A549 (cell line): ENCODE measurements around the gene ZC3H10.

Experiments used
- CBX8 ChIP-seq: fragments of 200-600 bp; sonication (generic); IDR thresholded peaks from 2 replicates; pipeline ENCODE4 v1.6.1; 2016
- EHMT2 ChIP-seq: fragments of 200-600 bp; sonication (generic); IDR thresholded peaks from 2 replicates; pipeline ENCODE4 v1.6.1; 2016; ENCODE audit warnings: antibody characterized with exemption, low read depth, mild to moderate bottlenecking, moderate library complexity
- HOXA7 ChIP-seq: fragments of 250-450 bp; sonication (Bioruptor Pico); IDR thresholded peaks from 2 replicates; pipeline ENCODE4 v1.5.0; 2020; ENCODE audit warnings: mild to moderate bottlenecking, moderate library complexity
- HOXB5 ChIP-seq: fragments of 250-450 bp; sonication (Bioruptor Pico); IDR thresholded peaks from 2 replicates; pipeline ENCODE4 v1.5.0; 2020; ENCODE audit warnings: mild to moderate bottlenecking, moderate library complexity
- JUN ChIP-seq, 2 experiments: fragments of >200 bp; sonication (Bioruptor Twin); formaldehyde crosslinking; IDR thresholded peaks; 2 replicates in 1 of 2; 3 replicates in 1 of 2; pipeline ENCODE4 v1.6.1; 2016 to 2017
- MAZ ChIP-seq: fragments of 150-350 bp; IDR thresholded peaks from 2 replicates; pipeline ENCODE4 v1.6.1; 2014; ENCODE audit warnings: antibody characterized with exemption, low read depth, low read length, borderline replicate concordance
- NR3C1 ChIP-seq: fragments of >200 bp; sonication (Bioruptor Twin); formaldehyde crosslinking; IDR thresholded peaks from 3 replicates; pipeline ENCODE4 v1.6.1; 2017
- POLR2A ChIP-seq: IDR thresholded peaks from 2 replicates; pipeline ENCODE4 v1.6.1; 2012; ENCODE audit warnings: mild to moderate bottlenecking, low read length
- REST ChIP-seq: fragments of 200-600 bp; sonication (generic); IDR thresholded peaks from 2 replicates; pipeline ENCODE4 v1.6.1; 2016; ENCODE audit warnings: antibody characterized with exemption, mild to moderate bottlenecking, moderate library complexity
- TP53 ChIP-seq: fragments of 250-450 bp; sonication (Bioruptor Pico); IDR thresholded peaks from 2 replicates; pipeline ENCODE4 v1.5.0; 2021; ENCODE audit warnings: mild to moderate bottlenecking, moderate library complexity
- TF ChIP-seq, protein P1 (sequence below): fragments of >200 bp; sonication (Bioruptor Twin); formaldehyde crosslinking; IDR thresholded peaks from 3 replicates; pipeline ENCODE4 v1.5.1; 2016
- TF ChIP-seq, protein P2 (sequence below): fragments of 450-650 bp; IDR thresholded peaks from 2 replicates; pipeline ENCODE4 v1.6.1; 2014; ENCODE audit warnings: antibody characterized with exemption
- TF ChIP-seq, protein P3 (sequence below): fragments of 250-450 bp; sonication (Bioruptor Pico); IDR thresholded peaks from 2 replicates; pipeline ENCODE4 v1.5.0; 2021; ENCODE audit warnings: mild to moderate bottlenecking, moderate library complexity, borderline replicate concordance

DNA sequence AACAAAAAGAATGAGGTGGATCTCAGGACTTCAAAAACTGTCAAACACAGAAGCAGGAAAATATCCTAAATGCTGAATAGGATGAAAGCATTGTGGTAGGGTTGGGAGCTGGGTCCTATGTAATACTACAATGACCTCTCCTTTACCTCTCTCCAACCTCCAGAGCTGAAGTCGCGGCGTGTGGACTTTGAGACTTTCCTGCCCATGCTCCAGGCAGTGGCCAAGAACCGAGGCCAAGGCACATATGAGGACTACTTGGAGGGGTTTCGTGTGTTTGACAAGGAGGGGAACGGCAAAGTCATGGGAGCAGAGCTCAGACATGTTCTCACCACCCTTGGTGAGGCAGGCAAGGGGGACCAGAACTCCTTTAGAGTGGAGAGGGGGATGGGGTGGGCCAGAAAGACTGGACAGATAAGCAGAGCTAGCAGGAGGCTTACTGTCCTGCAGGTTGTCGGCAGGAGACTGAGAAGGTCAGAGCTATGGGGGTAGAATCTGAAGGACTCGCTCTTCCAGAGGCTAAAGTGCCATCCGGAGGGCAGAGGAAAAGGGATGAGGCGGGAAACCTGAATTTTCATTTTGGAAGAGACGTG lies 37.3 kb downstream of the ZC3H10 start:
- no peak for TF ChIP-seq MAZ
- TF ChIP-seq REST: no peak
- no peak for TF ChIP-seq HOXB5 (CRISPR knock-in tag)
- no peak for TF ChIP-seq CBX8
- TF ChIP-seq, protein P1, sequence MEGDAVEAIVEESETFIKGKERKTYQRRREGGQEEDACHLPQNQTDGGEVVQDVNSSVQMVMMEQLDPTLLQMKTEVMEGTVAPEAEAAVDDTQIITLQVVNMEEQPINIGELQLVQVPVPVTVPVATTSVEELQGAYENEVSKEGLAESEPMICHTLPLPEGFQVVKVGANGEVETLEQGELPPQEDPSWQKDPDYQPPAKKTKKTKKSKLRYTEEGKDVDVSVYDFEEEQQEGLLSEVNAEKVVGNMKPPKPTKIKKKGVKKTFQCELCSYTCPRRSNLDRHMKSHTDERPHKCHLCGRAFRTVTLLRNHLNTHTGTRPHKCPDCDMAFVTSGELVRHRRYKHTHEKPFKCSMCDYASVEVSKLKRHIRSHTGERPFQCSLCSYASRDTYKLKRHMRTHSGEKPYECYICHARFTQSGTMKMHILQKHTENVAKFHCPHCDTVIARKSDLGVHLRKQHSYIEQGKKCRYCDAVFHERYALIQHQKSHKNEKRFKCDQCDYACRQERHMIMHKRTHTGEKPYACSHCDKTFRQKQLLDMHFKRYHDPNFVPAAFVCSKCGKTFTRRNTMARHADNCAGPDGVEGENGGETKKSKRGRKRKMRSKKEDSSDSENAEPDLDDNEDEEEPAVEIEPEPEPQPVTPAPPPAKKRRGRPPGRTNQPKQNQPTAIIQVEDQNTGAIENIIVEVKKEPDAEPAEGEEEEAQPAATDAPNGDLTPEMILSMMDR: no peak
- TF ChIP-seq POLR2A: no peak
- no peak for TF ChIP-seq TP53 (CRISPR knock-in tag)
- no peak for TF ChIP-seq JUN (IDR thresholded peaks at IDR 0.05)
- TF ChIP-seq HOXA7 (CRISPR knock-in tag): no peak
- no peak for TF ChIP-seq NR3C1
- TF ChIP-seq, protein P2, sequence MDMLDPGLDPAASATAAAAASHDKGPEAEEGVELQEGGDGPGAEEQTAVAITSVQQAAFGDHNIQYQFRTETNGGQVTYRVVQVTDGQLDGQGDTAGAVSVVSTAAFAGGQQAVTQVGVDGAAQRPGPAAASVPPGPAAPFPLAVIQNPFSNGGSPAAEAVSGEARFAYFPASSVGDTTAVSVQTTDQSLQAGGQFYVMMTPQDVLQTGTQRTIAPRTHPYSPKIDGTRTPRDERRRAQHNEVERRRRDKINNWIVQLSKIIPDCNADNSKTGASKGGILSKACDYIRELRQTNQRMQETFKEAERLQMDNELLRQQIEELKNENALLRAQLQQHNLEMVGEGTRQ: no peak
- TF ChIP-seq, protein P3, sequence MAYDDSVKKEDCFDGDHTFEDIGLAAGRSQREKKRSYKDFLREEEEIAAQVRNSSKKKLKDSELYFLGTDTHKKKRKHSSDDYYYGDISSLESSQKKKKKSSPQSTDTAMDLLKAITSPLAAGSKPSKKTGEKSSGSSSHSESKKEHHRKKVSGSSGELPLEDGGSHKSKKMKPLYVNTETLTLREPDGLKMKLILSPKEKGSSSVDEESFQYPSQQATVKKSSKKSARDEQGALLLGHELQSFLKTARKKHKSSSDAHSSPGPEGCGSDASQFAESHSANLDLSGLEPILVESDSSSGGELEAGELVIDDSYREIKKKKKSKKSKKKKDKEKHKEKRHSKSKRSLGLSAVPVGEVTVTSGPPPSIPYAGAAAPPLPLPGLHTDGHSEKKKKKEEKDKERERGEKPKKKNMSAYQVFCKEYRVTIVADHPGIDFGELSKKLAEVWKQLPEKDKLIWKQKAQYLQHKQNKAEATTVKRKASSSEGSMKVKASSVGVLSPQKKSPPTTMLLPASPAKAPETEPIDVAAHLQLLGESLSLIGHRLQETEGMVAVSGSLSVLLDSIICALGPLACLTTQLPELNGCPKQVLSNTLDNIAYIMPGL: no peak
- TF ChIP-seq EHMT2: no peak
